ENCODE data around the gene CYGB. TPM values are rescaled to one million over a fixed set of nuclear protein-coding genes. Genes with fewer than 3 reads are reported as not detected.

Gene CYGB
- 2.5 and 10.0 TPM in 2 replicates for total RNA-seq (ENCODE audit: low replicate concordance)
- long read RNA-seq: 0 reads

GRCh38 chr17:76537578-76538280 is at the start of gene CYGB:
CYGB (minus strand) TSS chr17:76537709; CDS start chr17:76537542, 167 bp downstream.
- peaks cover 52% of the 10 kb centered on the region for H3K27me3 Mint-ChIP-seq
- peaks cover 37% of the 10 kb centered on the region for H3K4me1 Mint-ChIP-seq (ENCODE audit: unreplicated experiment)
- H3K27ac Mint-ChIP-seq: no peak within 1 kb of the TSS
- no peaks in the 10 kb centered on the region for H3K36me3 Mint-ChIP-seq
- peak within 1 kb of the TSS; percentile 69 for H3K4me3 Mint-ChIP-seq
- no peak for DNase-seq (ENCODE audit: extremely low spot score, unreplicated experiment)
- no peaks in the 10 kb centered on the region for H3K9me3 Mint-ChIP-seq
- TF ChIP-seq, protein P1, sequence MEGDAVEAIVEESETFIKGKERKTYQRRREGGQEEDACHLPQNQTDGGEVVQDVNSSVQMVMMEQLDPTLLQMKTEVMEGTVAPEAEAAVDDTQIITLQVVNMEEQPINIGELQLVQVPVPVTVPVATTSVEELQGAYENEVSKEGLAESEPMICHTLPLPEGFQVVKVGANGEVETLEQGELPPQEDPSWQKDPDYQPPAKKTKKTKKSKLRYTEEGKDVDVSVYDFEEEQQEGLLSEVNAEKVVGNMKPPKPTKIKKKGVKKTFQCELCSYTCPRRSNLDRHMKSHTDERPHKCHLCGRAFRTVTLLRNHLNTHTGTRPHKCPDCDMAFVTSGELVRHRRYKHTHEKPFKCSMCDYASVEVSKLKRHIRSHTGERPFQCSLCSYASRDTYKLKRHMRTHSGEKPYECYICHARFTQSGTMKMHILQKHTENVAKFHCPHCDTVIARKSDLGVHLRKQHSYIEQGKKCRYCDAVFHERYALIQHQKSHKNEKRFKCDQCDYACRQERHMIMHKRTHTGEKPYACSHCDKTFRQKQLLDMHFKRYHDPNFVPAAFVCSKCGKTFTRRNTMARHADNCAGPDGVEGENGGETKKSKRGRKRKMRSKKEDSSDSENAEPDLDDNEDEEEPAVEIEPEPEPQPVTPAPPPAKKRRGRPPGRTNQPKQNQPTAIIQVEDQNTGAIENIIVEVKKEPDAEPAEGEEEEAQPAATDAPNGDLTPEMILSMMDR (conservative IDR thresholded peaks at IDR 0.05): no peak

GRCh38 chr17:76586741-76587487 is 49.4 kb upstream of the CYGB start:
- Mint-ChIP-seq H3K4me1 (ENCODE audit: unreplicated experiment) (peaks cover 29% of the 10 kb centered on the region), H3K27me3 (peaks cover 50% of the 10 kb centered on the region), H3K9me3 (no peaks in the 10 kb centered on the region), H3K4me3 (peak overlapping the region; percentile 75), H3K27ac (peak overlapping the region; percentile 42), H3K36me3 (peaks cover 6% of the 10 kb centered on the region)
- DNase-seq (ENCODE audit: extremely low spot score, unreplicated experiment): no peak
- TF ChIP-seq, protein P1 (conservative IDR thresholded peaks at IDR 0.05): no peak

DNA sequence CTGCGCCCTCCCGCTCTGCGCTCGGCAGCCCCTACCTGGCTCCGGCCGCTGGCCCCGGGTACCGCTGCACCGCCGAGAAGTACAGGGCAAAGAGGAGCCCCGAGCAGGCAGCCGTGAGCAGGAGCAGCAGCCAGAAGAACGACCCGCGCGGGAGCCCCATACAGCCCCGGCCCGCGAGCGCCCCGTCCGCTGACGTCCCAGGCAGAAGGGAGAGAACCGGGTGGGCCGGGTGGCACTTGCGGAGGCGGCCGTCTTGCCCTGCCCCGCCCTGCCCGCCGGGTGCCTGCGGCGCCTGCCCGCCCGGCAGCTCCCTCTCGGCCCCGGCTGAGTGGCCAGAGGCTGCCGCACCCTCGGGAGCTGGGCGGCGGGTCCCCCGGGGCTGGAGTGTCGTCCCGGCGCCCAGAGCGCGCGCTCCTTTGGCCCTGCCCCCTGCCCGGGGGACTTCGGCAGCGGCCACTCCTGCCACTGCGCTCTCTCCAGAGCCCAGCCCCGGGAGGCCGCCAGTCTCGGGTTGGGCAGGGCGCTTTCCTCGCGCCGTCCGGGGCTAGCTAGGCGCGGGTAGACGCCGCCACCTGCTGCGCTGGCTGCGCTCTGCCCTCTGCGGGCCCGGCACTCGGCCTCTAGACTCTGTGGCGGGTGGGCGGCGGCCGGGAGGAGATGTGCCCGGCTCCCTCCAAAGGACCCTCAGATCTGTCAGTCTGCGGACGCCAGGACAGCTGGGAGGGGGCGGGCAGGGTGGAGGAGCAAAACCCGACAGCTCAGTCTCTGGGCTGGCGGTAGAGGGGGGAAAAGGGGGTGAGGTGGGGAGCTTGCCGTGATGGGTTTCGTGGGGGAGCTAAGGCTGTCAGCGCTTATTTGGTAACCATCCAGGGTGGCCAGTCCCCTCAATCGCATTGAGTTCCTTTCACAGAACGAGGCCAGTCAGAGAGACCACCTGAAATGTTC is 48.4 kb upstream of the CYGB start, which contains the start of gene ST6GALNAC2:
TSS of gene ST6GALNAC2 (minus strand) at position 212 of the 945 bp plus-strand sequence. CDS start at position 160, 52 bp downstream.
- H3K9me3 Mint-ChIP-seq: no peaks in the 10 kb centered on the region
- H3K27me3 Mint-ChIP-seq: peaks cover 50% of the 10 kb centered on the region
- DNase-seq (ENCODE audit: extremely low spot score, unreplicated experiment): no peak
- H3K27ac Mint-ChIP-seq: peak within 1 kb of the TSS; percentile 78
- peak within 1 kb of the TSS; percentile 84 for H3K4me3 Mint-ChIP-seq
- peaks cover 29% of the 10 kb centered on the region for H3K4me1 Mint-ChIP-seq (ENCODE audit: unreplicated experiment)
- peaks cover 6% of the 10 kb centered on the region for H3K36me3 Mint-ChIP-seq
- TF ChIP-seq, protein P1 (conservative IDR thresholded peaks at IDR 0.05): peak; percentile 18

DNA sequence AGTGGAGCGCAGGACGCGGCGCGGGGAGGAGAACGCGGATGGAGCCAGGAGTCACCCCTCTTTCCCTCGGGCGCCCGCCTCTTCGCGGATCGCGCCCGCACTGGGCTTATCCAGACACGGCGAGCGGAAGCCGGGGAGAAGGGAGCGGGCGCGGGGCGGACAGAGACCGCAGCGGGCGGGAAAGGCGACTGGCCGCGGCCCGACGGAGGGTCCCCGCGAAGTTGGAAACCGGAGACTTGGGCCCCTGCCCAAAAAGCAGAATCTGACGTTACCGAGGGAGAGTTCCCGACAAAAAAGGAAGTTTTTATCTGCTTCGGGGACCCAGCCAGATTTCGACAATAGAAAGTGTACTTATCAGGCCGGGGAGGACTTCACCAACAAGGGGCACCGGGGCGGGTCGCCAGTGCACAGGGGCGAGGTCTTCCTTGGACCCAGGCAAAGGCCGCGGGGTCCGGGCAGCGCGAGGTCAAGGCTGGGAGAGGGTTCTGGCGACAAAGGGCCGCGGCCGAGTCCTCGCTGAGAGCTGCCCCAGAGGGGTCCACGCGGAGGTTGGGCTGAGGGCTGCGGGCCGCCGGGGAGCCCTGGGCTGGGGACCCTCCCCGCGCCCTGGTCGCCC is 47.6 kb upstream of the CYGB start:
- Mint-ChIP-seq H3K9me3 (no peaks in the 10 kb centered on the region), H3K27ac (peak overlapping the region; percentile 78), H3K4me3 (peak overlapping the region; percentile 84), H3K36me3 (peaks cover 6% of the 10 kb centered on the region), H3K27me3 (peaks cover 50% of the 10 kb centered on the region), H3K4me1 (ENCODE audit: unreplicated experiment) (peaks cover 29% of the 10 kb centered on the region)
- DNase-seq (ENCODE audit: extremely low spot score, unreplicated experiment): no peak
- TF ChIP-seq, protein P1 (conservative IDR thresholded peaks at IDR 0.05): no peak

Measured in type B pancreatic cell (in vitro differentiated cells).